HL-60 (cell line): Measurements from ENCODE around the gene CSNK1D.

ENCODE experiments used
- DNase-seq, 2 experiments: peaks; one replicate each; pipeline ENCODE4 v3.0.0-alpha.2; 2010 to 2020; ENCODE audit warnings: low read depth in 1 of 2, low spot score in 1 of 2
- H3K27ac ChIP-seq: fragments of 250-450 bp; sonication (Bioruptor Pico); replicated peaks from 2 replicates; pipeline ENCODE4 v1.5.1; 2020; ENCODE audit warnings: mild to moderate bottlenecking, moderate library complexity
- H3K27me3 ChIP-seq: fragments of 250-450 bp; sonication (Bioruptor Pico); 2 replicates; pipeline ENCODE4 v1.5.1; 2021; ENCODE audit warnings: mild to moderate bottlenecking, moderate library complexity; ENCODE audit not compliant: insufficient read depth, poor library complexity, severe bottlenecking
- H3K4me3 ChIP-seq: replicated peaks from 2 replicates; pipeline ENCODE4 v1.5.1; 2011; ENCODE audit warnings: mild to moderate bottlenecking, control low read depth, low read length; ENCODE audit not compliant: insufficient read depth
- GABPA ChIP-seq: IDR thresholded peaks from 2 replicates; pipeline ENCODE4 v1.6.1; 2012; ENCODE audit warnings: low read depth
- POLR2AphosphoS5 ChIP-seq: IDR thresholded peaks from 2 replicates; pipeline ENCODE4 v1.6.1; 2012; ENCODE audit warnings: low read depth
- SPI1 ChIP-seq: IDR thresholded peaks from 2 replicates; pipeline ENCODE4 v1.6.1; 2012; ENCODE audit warnings: low read depth, mild to moderate bottlenecking, borderline replicate concordance
- TF ChIP-seq, protein P1 (sequence below): IDR thresholded peaks from 2 replicates; pipeline ENCODE4 v1.6.1; 2012; ENCODE audit warnings: low read depth; ENCODE audit not compliant: insufficient replicate concordance
- TF ChIP-seq, protein P2 (sequence below): IDR thresholded peaks from one replicate; pipeline ENCODE4 v1.5.1; 2011; ENCODE audit warnings: low read length, control low read depth, inconsistent platforms; ENCODE audit not compliant: insufficient read depth

CSNK1D gene

DNA sequence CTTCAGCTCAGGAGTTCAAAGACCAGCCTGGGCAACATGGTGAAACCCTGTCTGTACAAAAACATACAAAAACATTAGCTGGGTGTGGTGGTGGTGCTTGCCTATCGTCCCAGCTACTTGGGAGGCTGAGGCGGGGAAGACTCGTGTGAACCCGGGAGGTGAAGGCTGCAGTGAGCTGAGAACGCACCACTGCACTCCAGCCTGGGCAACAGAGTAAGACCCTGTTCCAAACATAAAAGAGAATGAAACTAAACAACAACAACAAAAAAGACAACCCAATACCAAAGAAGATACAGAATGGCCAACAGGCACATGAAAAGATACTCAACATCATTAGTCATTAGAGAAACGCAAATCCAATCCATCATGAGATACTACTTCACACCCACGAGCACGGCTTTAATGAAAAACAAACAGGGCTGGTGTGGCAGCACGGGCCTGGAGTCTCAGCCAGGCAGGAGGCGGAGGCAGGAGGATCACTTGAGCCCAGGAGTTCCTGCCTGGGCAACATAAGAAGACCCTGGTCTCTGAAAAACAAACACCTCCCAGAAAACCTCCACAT lies 52.1 kb downstream of the CSNK1D start:
- TF ChIP-seq GABPA (no peak), POLR2AphosphoS5 (no peak), SPI1 (no peak)
- TF ChIP-seq, protein P1, sequence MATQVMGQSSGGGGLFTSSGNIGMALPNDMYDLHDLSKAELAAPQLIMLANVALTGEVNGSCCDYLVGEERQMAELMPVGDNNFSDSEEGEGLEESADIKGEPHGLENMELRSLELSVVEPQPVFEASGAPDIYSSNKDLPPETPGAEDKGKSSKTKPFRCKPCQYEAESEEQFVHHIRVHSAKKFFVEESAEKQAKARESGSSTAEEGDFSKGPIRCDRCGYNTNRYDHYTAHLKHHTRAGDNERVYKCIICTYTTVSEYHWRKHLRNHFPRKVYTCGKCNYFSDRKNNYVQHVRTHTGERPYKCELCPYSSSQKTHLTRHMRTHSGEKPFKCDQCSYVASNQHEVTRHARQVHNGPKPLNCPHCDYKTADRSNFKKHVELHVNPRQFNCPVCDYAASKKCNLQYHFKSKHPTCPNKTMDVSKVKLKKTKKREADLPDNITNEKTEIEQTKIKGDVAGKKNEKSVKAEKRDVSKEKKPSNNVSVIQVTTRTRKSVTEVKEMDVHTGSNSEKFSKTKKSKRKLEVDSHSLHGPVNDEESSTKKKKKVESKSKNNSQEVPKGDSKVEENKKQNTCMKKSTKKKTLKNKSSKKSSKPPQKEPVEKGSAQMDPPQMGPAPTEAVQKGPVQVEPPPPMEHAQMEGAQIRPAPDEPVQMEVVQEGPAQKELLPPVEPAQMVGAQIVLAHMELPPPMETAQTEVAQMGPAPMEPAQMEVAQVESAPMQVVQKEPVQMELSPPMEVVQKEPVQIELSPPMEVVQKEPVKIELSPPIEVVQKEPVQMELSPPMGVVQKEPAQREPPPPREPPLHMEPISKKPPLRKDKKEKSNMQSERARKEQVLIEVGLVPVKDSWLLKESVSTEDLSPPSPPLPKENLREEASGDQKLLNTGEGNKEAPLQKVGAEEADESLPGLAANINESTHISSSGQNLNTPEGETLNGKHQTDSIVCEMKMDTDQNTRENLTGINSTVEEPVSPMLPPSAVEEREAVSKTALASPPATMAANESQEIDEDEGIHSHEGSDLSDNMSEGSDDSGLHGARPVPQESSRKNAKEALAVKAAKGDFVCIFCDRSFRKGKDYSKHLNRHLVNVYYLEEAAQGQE: no peak
- TF ChIP-seq, protein P2, sequence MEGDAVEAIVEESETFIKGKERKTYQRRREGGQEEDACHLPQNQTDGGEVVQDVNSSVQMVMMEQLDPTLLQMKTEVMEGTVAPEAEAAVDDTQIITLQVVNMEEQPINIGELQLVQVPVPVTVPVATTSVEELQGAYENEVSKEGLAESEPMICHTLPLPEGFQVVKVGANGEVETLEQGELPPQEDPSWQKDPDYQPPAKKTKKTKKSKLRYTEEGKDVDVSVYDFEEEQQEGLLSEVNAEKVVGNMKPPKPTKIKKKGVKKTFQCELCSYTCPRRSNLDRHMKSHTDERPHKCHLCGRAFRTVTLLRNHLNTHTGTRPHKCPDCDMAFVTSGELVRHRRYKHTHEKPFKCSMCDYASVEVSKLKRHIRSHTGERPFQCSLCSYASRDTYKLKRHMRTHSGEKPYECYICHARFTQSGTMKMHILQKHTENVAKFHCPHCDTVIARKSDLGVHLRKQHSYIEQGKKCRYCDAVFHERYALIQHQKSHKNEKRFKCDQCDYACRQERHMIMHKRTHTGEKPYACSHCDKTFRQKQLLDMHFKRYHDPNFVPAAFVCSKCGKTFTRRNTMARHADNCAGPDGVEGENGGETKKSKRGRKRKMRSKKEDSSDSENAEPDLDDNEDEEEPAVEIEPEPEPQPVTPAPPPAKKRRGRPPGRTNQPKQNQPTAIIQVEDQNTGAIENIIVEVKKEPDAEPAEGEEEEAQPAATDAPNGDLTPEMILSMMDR: no peak
- Histone ChIP-seq H3K27ac (no peak overlapping the region), H3K4me3 (no peak overlapping the region), H3K27me3 (no peaks in the 10 kb centered on the region)
- DNase-seq: no peak

DNA sequence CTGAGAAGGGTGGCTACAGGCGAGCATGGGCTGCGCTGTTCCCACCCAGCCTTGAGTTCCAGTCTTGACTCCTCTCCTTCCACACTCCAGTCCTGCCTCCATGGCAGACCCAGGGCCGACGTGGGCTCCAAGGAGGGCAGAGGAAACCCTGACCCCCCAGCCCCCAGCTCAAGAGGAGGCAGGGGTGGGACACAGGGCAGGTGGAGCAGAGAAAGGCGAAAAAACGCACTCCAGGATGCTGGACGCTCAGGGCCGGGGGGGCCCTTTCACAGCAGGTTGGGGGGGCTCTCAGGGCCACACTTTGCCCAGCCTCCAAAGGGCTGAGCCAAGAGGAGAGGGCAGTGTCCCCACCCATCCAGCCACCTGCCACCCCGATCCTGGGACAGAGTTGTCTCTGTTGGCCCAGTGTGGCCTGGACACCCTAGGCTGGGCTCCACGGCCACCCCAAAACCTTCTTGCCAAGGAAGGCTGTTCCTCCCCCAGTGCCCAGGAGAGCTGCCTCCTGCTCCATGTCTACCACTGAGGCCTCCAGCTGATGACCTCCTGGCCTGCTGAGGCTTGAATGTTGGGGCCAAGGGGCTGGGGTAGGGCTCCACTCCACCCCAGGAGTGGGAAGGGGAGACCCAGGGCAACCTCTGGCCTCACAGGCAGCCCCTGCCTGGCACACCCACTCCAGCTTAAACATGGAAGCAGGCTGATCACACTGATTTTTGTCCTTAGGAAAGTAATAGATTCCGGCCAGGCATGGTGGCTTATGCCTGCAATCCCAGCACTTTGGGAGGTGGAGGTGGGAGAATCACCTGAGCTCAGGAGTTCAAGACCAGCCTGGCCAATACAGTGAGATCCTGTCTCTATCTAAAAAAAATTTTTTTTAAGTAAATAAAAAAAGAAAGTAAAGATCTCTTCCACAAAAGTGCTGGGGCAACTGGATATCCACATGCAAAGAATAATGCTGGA lies 53.5 kb downstream of the CSNK1D start:
- Histone ChIP-seq H3K27ac (no peak overlapping the region), H3K4me3 (no peak overlapping the region), H3K27me3 (no peaks in the 10 kb centered on the region)
- TF ChIP-seq POLR2AphosphoS5 (no peak), GABPA (no peak), SPI1 (no peak)
- TF ChIP-seq, protein P2: no peak
- TF ChIP-seq, protein P1: no peak
- no peak for DNase-seq

DNA sequence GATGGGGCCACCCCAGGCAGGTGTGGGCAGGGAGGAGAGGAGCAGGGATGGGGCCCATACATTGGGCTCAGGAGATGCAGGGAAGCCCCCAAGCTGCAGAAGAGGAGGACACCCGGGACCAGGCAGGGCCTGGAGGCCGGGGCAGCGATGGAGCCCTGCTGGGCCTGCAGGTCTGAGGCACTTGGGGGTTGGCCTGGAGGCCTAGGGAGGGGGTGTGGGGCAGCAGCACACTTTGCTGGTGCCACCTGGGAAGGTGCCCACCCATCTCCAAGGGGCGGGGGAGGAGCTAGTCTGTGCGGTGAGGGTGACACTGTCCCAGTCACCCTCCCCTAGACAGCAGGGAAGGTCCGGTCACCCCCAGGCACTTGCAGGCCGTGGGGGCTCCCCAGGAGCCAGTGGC lies 54.4 kb downstream of the CSNK1D start:
- Histone ChIP-seq H3K27ac (no peak overlapping the region; the same call in 1 of the 2 replicates), H3K27me3 (no peaks in the 10 kb centered on the region), H3K4me3 (no peak overlapping the region)
- TF ChIP-seq POLR2AphosphoS5 (no peak), GABPA (no peak), SPI1 (no peak)
- TF ChIP-seq, protein P2: no peak
- DNase-seq: no peak
